Calu3 (cell line): ENCODE measurements around the gene FYN. TPM values are rescaled to one million over a fixed set of nuclear protein-coding genes. Genes with fewer than 3 reads are reported as not detected.

Experiments used
- BruUV-seq: library from RNA; stranded (reverse); fragments of 400-500 nt; replicated peaks from 2 replicates; lab custom pipeline; 2021; lab: Mats Ljungman, UMichigan
- CTCF ChIA-PET: fragments of 300-600 bp; sonication (Branson Sonifier 250); formaldehyde crosslinking; loops from one replicate; lab custom pipeline; 2022; ENCODE audit warnings: antibody characterized with exemption; lab: Charles Lee
- DNase-seq: peaks from one replicate; pipeline ENCODE4 v3.0.0; 2022
- H3K27ac Mint-ChIP-seq: one replicate; pipeline ENCODE4 v1.8.0; 2022; ENCODE audit warnings: mixed read lengths; ENCODE audit not compliant: unreplicated experiment
- H3K27me3 Mint-ChIP-seq: one replicate; pipeline ENCODE4 v1.8.0; 2022; ENCODE audit warnings: mixed read lengths; ENCODE audit not compliant: unreplicated experiment
- H3K36me3 Mint-ChIP-seq: one replicate; pipeline ENCODE4 v1.8.0; 2022; ENCODE audit warnings: mild to moderate bottlenecking, moderate library complexity, mixed read lengths; ENCODE audit not compliant: insufficient read depth, unreplicated experiment
- H3K4me1 Mint-ChIP-seq: one replicate; pipeline ENCODE4 v1.8.0; 2022; ENCODE audit warnings: mild to moderate bottlenecking, low read depth, mixed read lengths; ENCODE audit not compliant: unreplicated experiment
- H3K4me3 Mint-ChIP-seq: one replicate; pipeline ENCODE4 v1.8.0; 2022; ENCODE audit warnings: mild to moderate bottlenecking, low read depth, moderate library complexity, mixed read lengths; ENCODE audit not compliant: unreplicated experiment
- H3K9me3 Mint-ChIP-seq: one replicate; pipeline ENCODE4 v1.8.0; 2022; ENCODE audit warnings: low read depth, mixed read lengths; ENCODE audit not compliant: unreplicated experiment
- intact Hi-C: fragments of 100-400 bp; cut with micrococcal nuclease; formaldehyde crosslinking; loops from one replicate; pipeline ENCODE4 v1.10.0; 2022; ENCODE audit not compliant: unreplicated experiment
- total RNA-seq: library from RNA; stranded (reverse); gene quantifications from 2 replicates; pipeline ENCODE4 v1.2.3, GENCODE V29; 2022
- TF ChIP-seq, protein P1 (sequence below): fragments of 200-600 bp; IDR thresholded peaks from one replicate; pipeline ENCODE4 v1.8.0; 2022; ENCODE audit warnings: antibody characterized with exemption; ENCODE audit not compliant: unreplicated experiment

FYN gene
- total RNA-seq, 1 experiment from 2014 or later = 61.0 TPM

DNA sequence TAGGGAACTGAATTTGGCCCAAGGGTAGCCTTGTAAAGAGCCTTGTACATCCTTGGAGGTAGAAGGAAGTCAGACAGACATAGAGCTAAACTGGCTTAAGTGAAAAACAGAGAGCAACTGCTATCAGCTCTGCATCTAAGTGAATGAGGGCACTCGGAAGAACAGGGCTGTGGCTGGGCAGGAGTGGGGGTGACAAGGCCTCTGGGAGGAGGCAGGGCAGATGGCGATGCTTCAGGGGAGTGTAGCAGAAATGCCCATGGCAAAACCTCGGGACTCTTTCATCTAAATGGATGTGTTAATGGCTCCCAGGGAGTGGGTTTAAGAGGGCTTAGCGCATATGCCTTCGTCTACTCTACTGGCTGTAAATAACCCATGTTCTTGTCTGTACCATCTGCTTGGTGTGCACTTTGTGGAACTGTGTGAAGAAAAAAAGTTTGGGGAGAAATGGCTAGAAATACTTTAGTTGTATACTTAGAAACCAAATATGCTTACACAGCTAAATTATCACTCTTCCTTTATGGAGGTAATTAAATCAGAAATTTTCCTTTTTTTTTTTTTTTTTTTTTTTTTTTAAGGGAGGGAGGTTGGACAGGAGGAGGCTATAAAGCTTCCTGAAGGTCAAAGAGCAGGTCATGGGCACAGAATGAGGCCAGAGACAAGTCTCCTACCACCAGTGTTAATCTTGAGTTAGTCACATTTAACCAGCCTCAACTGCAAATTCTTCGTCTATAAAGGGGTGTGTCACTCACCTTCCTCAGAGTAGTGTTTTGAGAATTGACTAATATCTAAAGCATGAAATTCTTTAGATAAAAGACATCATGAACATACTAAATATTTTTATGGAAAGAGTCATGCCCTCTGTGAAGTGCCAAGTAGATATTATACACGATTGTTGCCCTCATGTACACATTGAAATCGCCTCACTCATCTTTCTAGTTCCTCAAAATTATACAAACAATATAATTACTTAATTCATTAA, 60.9 kb downstream of the FYN start:
- intact Hi-C loops = no loop called here
- Mint-ChIP-seq H3K27ac (no peak overlapping the region), H3K27me3 (no peaks in the 10 kb centered on the region), H3K9me3 (no peaks in the 10 kb centered on the region), H3K4me1 (peaks cover 43% of the 10 kb centered on the region), H3K36me3 (no peaks in the 10 kb centered on the region), H3K4me3 (no peak overlapping the region)
- CTCF ChIA-PET = interaction anchor here (0.6 kb wide), 2 partner anchors 136 to 143 kb away, joined by 4 to 8 read pairs; no protein-coding TSS in a partner anchor
- no peak for DNase-seq
- no TSS peak for BruUV-seq
- TF ChIP-seq, protein P1, sequence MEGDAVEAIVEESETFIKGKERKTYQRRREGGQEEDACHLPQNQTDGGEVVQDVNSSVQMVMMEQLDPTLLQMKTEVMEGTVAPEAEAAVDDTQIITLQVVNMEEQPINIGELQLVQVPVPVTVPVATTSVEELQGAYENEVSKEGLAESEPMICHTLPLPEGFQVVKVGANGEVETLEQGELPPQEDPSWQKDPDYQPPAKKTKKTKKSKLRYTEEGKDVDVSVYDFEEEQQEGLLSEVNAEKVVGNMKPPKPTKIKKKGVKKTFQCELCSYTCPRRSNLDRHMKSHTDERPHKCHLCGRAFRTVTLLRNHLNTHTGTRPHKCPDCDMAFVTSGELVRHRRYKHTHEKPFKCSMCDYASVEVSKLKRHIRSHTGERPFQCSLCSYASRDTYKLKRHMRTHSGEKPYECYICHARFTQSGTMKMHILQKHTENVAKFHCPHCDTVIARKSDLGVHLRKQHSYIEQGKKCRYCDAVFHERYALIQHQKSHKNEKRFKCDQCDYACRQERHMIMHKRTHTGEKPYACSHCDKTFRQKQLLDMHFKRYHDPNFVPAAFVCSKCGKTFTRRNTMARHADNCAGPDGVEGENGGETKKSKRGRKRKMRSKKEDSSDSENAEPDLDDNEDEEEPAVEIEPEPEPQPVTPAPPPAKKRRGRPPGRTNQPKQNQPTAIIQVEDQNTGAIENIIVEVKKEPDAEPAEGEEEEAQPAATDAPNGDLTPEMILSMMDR = no peak

DNA sequence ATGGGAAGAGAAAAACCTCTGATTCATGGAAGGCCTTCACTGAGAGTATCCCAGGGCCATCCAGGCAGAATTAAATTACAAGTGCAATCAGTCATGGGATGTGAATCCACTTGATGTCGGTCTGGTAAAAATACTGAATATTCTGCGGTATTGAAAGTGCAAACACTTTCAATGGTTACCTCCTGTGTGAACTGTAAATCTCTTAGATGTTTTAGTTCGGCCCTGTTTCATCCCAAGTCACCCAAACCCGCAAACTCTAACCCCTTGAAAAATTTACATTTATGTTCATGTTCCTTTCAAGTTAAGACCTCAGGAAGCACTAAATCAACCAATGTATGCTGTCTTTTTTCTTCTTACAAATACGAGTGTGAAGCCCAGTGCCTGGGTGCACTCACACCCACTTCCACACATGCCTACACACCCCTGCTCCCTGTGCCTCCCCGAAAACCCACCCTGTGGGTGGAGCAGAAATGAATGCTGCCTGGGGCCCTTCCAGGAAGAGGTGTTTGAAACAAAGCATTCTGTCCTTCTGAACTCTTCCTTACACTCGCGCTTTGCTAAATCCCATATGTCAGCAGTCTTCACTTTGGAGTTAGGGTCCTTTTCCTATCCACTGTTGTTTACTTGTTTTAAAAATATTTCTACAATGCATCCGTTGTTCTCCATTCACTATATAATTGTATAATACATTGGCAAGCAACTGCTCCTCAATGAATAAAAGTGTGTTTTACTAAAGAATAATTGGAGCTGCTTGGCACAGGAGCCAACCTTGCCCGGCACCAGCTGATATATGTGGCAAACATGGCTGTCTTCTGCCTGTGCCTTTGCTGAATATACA, 62.7 kb downstream of the FYN start:
- Mint-ChIP-seq H3K27ac (no peak overlapping the region), H3K4me3 (no peak overlapping the region)
- CTCF ChIA-PET = no interaction called here

DNA sequence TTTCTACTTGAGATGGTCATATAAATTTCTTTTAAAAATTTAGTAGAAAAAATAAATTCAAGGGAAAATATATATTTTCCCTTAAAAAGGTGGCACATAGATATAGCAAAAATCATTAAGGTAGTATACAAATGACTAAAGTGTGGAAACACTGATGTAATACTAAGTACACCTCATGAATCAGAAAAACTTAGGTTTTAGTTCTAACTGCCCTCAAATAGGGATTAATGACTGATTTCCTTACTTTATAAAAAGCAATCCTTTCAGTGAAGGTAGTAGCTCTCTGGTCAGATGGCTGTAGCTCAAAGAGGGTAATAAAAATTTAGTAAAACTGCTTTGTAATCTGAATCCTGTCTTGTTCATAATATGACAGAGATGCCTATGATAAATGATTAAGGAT, 63.5 kb downstream of the FYN start:
- TF ChIP-seq, protein P1 = no peak
- CTCF ChIA-PET = no interaction called here
- peaks cover 69% of the 10 kb centered on the region for H3K4me1 Mint-ChIP-seq
- H3K36me3 Mint-ChIP-seq = no peaks in the 10 kb centered on the region
- no peaks in the 10 kb centered on the region for H3K27me3 Mint-ChIP-seq
- no peak overlapping the region for H3K27ac Mint-ChIP-seq
- H3K4me3 Mint-ChIP-seq = no peak overlapping the region
- no TSS peak for BruUV-seq
- intact Hi-C loops = no loop called here
- no peaks in the 10 kb centered on the region for H3K9me3 Mint-ChIP-seq
- no peak for DNase-seq

More for the DNA sequence above, 62.7 kb downstream of the FYN start:
- TF ChIP-seq, protein P1 = no peak
- intact Hi-C loops = no loop called here
- DNase-seq = no peak
- BruUV-seq = no TSS peak
- Mint-ChIP-seq H3K36me3 (no peaks in the 10 kb centered on the region), H3K9me3 (no peaks in the 10 kb centered on the region), H3K4me1 (peaks cover 61% of the 10 kb centered on the region), H3K27me3 (no peaks in the 10 kb centered on the region)

DNA sequence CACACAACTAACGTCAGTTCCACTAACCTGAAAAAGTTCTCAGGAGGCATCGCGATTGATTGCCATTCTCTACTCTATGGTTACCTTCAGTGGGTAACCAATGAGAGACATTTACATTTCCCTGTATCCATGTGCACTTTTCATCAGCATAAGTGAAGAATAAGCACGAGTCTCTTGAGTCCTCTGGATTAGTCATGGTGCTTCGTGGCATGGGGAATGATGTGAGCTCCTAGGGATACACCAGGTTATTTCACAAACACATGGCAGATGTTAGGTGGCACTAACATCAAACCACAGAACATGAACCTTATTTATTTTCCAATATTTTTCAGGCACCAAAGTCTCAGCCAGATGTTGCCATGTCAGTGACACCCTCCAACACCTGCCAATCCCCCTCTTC, 64.0 kb downstream of the FYN start:
- H3K4me3 Mint-ChIP-seq = no peak overlapping the region
- CTCF ChIA-PET = no interaction called here
- H3K36me3 Mint-ChIP-seq = no peaks in the 10 kb centered on the region
- no TSS peak for BruUV-seq
- no peak overlapping the region for H3K27ac Mint-ChIP-seq
- no peaks in the 10 kb centered on the region for H3K9me3 Mint-ChIP-seq
- peaks cover 69% of the 10 kb centered on the region for H3K4me1 Mint-ChIP-seq
- H3K27me3 Mint-ChIP-seq = no peaks in the 10 kb centered on the region
- TF ChIP-seq, protein P1 = no peak
- intact Hi-C loops = no loop called here
- DNase-seq = no peak
